ENCODE measurements around the gene TMEM59L.

DNA sequence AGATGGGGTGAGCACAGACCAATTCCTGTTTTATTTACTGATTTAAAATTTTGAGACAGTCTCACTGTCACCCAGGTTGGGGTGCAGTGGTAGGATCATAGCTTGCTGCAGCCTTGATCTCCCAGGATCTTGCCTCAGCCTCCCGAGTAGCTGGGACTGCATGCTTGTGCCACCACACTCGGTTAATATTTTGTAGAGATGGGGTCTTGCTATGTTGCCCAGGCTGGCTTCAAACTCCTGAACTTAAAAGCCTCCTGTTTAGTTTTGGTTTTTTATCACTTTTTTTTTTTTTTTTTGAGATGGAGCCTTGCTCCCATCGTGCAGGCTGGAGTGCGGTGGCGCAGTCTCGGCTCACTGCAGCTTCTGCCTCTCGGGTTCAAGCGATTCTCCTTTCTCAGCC lies 36.3 kb upstream of the TMEM59L start:
- TF ChIP-seq BHLHE40 (IDR thresholded peaks at IDR 0.05; ENCODE audit: borderline replicate concordance) (no peak), SUZ12 (IDR thresholded peaks at IDR 0.05) (no peak), L3MBTL2 (conservative IDR thresholded peaks at IDR 0.05) (no peak), FOXA1 (IDR thresholded peaks at IDR 0.05) (no peak), ARNT (IDR thresholded peaks at IDR 0.05) (no peak), SP1 (IDR thresholded peaks at IDR 0.05) (no peak), ELF4 (IDR thresholded peaks at IDR 0.05) (no peak), TARDBP (IDR thresholded peaks at IDR 0.05) (no peak), HDGF (IDR thresholded peaks at IDR 0.05; ENCODE audit: borderline replicate concordance) (no peak), FOXK2 (IDR thresholded peaks at IDR 0.05) (no peak)
